ENCODE results near the gene MYO3B.
"Not testable (repeated sequence)": the region's sequence is repeated elsewhere in the genome, so short reads cannot be mapped to it uniquely, and the experiment has no call there.

MYO3B gene

GRCh38 chr2:170276056-170276455 lies 98.1 kb downstream of the MYO3B start:
- POLR2A ChIA-PET, result no interaction called here

GRCh38 chr2:170276925-170277629 lies 99.1 kb downstream of the MYO3B start:
- ChIA-PET POLR2A (no interaction called here), CTCF (interaction anchor here (0.9 to 1.6 kb wide), 2 partner anchors 23 to 38 kb away, joined by 3 read pairs; no protein-coding TSS in a partner anchor)
- TF ChIP-seq CTCF (IDR thresholded peaks at IDR 0.05; ENCODE audit: control extremely low read depth, extremely low read depth, low read depth, missing control alignments), result no peak
- DNase-seq (ENCODE audit: extremely low spot score), result no peak

More at GRCh38 chr2:170276056-170276455, 98.1 kb downstream of the MYO3B start:
- CTCF ChIA-PET, result no interaction called here
- no peak for TF ChIP-seq CTCF (IDR thresholded peaks at IDR 0.05; ENCODE audit: control extremely low read depth, extremely low read depth, low read depth, missing control alignments)
- no peak for DNase-seq (ENCODE audit: extremely low spot score)

GRCh38 chr2:170277951-170278350 lies 100.0 kb downstream of the MYO3B start:
- POLR2A ChIA-PET, result no interaction called here
- DNase-seq (ENCODE audit: extremely low spot score), result no peak
- CTCF ChIA-PET, result interaction anchor here (0.9 to 1.6 kb wide), 3 partner anchors 22 to 68 kb away, joined by 3 read pairs; no protein-coding TSS in a partner anchor
- TF ChIP-seq CTCF (IDR thresholded peaks at IDR 0.05; ENCODE audit: control extremely low read depth, extremely low read depth, low read depth, missing control alignments), result no peak

- DNase-seq (ENCODE audit: extremely low spot score); POLR2A ChIA-PET; CTCF ChIA-PET: not testable (repeated sequence)
These were observed 101.7 kb downstream of the MYO3B start for GRCh38 chr2:170279615-170280014.

DNA sequence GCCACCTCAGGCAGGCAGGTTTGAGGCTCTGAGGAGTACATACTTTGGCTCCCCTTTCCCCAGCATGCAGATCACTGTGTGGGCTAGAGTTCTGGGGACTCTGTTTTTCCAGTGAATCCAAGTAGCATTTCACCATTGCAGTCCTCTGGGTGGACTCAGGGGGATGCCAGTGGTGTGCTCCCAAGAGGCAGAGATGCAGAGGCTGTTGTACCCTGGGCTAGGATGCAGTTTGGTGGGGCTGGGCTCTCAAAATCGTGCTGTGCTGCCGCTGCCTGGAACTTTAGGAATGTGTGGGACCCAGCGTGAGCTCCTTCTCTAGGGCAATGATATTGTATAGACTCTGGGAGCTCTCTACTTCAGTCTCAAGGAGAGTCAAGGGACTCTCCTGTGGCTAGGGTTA lies 104.9 kb downstream of the MYO3B start:
- TF ChIP-seq CTCF (IDR thresholded peaks at IDR 0.05; ENCODE audit: control extremely low read depth, extremely low read depth, low read depth, missing control alignments), result no peak
- ChIA-PET CTCF (interaction anchor here (1.1 kb wide), 1 partner anchor 9 kb away, joined by 3 read pairs; no protein-coding TSS in a partner anchor), POLR2A (no interaction called here)
- DNase-seq (ENCODE audit: extremely low spot score), result no peak

GRCh38 chr2:170284205-170284604 lies 106.3 kb downstream of the MYO3B start:
- TF ChIP-seq CTCF (IDR thresholded peaks at IDR 0.05; ENCODE audit: control extremely low read depth, extremely low read depth, low read depth, missing control alignments), result no peak
- no peak for DNase-seq (ENCODE audit: extremely low spot score)
- ChIA-PET CTCF (interaction anchor here (1.7 kb wide), 1 partner anchor 53 kb away, joined by 4 read pairs; no protein-coding TSS in a partner anchor), POLR2A (no interaction called here)

- DNase-seq (ENCODE audit: extremely low spot score), result no peak
- ChIA-PET POLR2A (no interaction called here), CTCF (no interaction called here)
- no peak for TF ChIP-seq CTCF (IDR thresholded peaks at IDR 0.05; ENCODE audit: control extremely low read depth, extremely low read depth, low read depth, missing control alignments)
These were observed 110.9 kb downstream of the MYO3B start for GRCh38 chr2:170288859-170289258.
